HG03575 (cell line): ENCODE measurements around the gene KCNAB1.

Experiments
- ATAC-seq: cut with Tn5 transposase; IDR thresholded peaks from one replicate; pipeline ENCODE4 v1.9.1; 2021; ENCODE audit not compliant: unreplicated experiment, insufficient number of reproducible peaks, low FRiP score; ENCODE audit errors: extremely low read depth

Gene KCNAB1

DNA sequence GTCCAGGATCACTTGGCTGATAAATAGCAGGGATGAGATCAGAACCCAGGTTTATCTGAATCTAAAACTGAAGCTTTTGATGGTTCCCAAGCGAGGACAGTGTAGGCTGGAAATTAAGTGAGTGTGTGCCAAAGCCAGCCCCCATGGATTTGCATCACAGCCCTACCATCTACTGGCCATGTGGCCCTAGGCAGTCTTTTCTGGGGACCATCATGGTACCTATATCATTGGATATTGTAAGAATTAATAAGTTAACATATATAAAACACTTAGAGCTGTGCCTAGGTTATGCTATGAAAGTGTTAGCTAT is 467.3 kb downstream of the KCNAB1 start:
- no peak for ATAC-seq
